Measurements from ENCODE around the gene PPP1R16B. TPM values are rescaled to one million over a fixed set of nuclear protein-coding genes. Genes with fewer than 3 reads are reported as not detected.
"Not testable (repeated sequence)": the region's sequence is repeated elsewhere in the genome, so short reads cannot be mapped to it uniquely, and the experiment has no call there.

Gene PPP1R16B
- total and polyA plus RNA-seq, 2 of the 8 experiments (the other 6 are each of a cell fraction or from before 2014, with no cell fraction given), result 2.6 to 8.9 TPM

- not testable (repeated sequence) for FAIRE-seq; H3K79me1 ChIP-seq (ENCODE audit: low read depth, low read length)
Observed at GRCh38 chr20:38794057-38794456, 11.4 kb upstream of the PPP1R16B start.

More at GRCh38 chr20:38794057-38794456, 11.4 kb upstream of the PPP1R16B start:
- H4K91ac ChIP-seq (replicated peaks; ENCODE audit: insufficient read length, low read length); H4K5ac ChIP-seq (ENCODE audit: insufficient read length, low read depth, low read length); H2BK12ac ChIP-seq (ENCODE audit: low read depth, low read length); H3K27me3 ChIP-seq (replicated peaks in 1 of 4; ENCODE audit: control insufficient read depth in 3 of 4, extremely low read depth in 1 of 4, insufficient read depth in 3 of 4, low read length in 3 of 4); H3K27ac ChIP-seq (ENCODE audit: low read depth, low read length); H2AK5ac ChIP-seq (ENCODE audit: low read depth, low read length); H3K4me1 ChIP-seq (replicated peaks in 1 of 4; ENCODE audit: control insufficient read depth in 3 of 4, insufficient read depth in 4 of 4, low read length in 3 of 4); H2BK120ac ChIP-seq (replicated peaks; ENCODE audit: low read depth, low read length); H3K36me3 ChIP-seq (ENCODE audit: control insufficient read depth in 2 of 4, insufficient read depth in 4 of 4, low read length in 3 of 4); H4K20me1 ChIP-seq (replicated peaks in 1 of 2; ENCODE audit: control insufficient read depth in 1 of 2, insufficient read depth in 2 of 2, low read length in 2 of 2); H3K18ac ChIP-seq (ENCODE audit: extremely low read depth, low read length); H2BK5ac ChIP-seq (ENCODE audit: low read depth, low read length); H3K56ac ChIP-seq (replicated peaks; ENCODE audit: insufficient read length, low read depth, low read length); H3K14ac ChIP-seq (ENCODE audit: insufficient read length); H2BK20ac ChIP-seq (ENCODE audit: low read length); H4K8ac ChIP-seq (ENCODE audit: extremely low read depth, insufficient read depth, low read length); H3K4ac ChIP-seq (replicated peaks; ENCODE audit: insufficient read length, low read depth, low read length); DNase-seq (ENCODE audit: low read depth in 1 of 2, low spot score in 2 of 2); POLR2A ChIA-PET (ENCODE audit: partially characterized antibody); H3K79me2 ChIP-seq (ENCODE audit: control insufficient read depth in 1 of 2, insufficient read depth in 2 of 2, low read length in 2 of 2); H2BK15ac ChIP-seq (ENCODE audit: low read length); H3K9me3 ChIP-seq (ENCODE audit: insufficient read depth in 2 of 2, low read depth in 1 of 2, low read length in 1 of 2); H3K23ac ChIP-seq (ENCODE audit: insufficient read length); H3K9ac ChIP-seq (replicated peaks in 1 of 4; ENCODE audit: extremely low read depth in 1 of 4, low read depth in 3 of 4, low read length in 3 of 4); H3K4me2 ChIP-seq (ENCODE audit: insufficient read depth in 1 of 2, low read depth in 2 of 2, low read length in 2 of 2); H3K23me2 ChIP-seq (ENCODE audit: low read depth, low read length); H2AFZ ChIP-seq (ENCODE audit: low read length); H3K4me3 ChIP-seq (ENCODE audit: extremely low read depth in 1 of 4, insufficient read depth in 2 of 4, low read depth in 3 of 4, low read length in 4 of 4): not testable (repeated sequence)
- CTCF ChIA-PET (ENCODE audit: partially characterized antibody), result interaction anchor here (0.7 to 6.7 kb wide), 3 partner anchors 10 to 69 kb away, joined by 3 to 48 read pairs (median 3); partner anchors contain the start of gene SLC32A1
- 96% methylated on average over 5 of the region's 5 CpGs; no CpG with 5 or more reads in 1 of the 2 experiments for WGBS, 2 experiments (ENCODE audit: extremely low coverage in 1 of 2, insufficient coverage in 1 of 2, insufficient read length in 1 of 2, insufficient replicate concordance in 2 of 2, low coverage in 1 of 2, low lambda C conversion rate in 2 of 2, missing lambda C conversion rate in 1 of 2)
